Left lung (tissue), 10 donors: Measurements from ENCODE around the gene CROCC. TPM values are rescaled to one million over a fixed set of nuclear protein-coding genes. Genes with fewer than 3 reads are reported as not detected.

Source experiments
- ATAC-seq: fragments of 200-7000 bp; cut with Tn5 transposase; one replicate; pipeline ENCODE4 v1.9.1; 2020; ENCODE audit warnings: moderate library complexity
- DNase-seq, 4 donors: peaks; one replicate each; pipeline ENCODE4 v3.0.0-alpha.2; 2013 to 2020
- H3K27ac ChIP-seq, 2 donors: fragments of 200-600 bp; sonication (generic) in 1 of 2; one replicate each; pipeline versions ENCODE4 v1.5.0 to v1.8.0; 2020 to 2021
- H3K27me3 ChIP-seq, 2 donors: fragments of 200-600 bp; sonication (generic) in 1 of 2; one replicate each; pipeline versions ENCODE4 v1.5.0 to v1.8.0; 2020 to 2021
- H3K36me3 ChIP-seq, 2 donors: fragments of 200-600 bp; sonication (generic) in 1 of 2; one replicate each; pipeline versions ENCODE4 v1.5.0 to v1.8.0; 2020 to 2021
- H3K4me1 ChIP-seq, 2 donors: fragments of 200-600 bp; one replicate each; pipeline ENCODE4 v1.8.0; 2021
- H3K4me3 ChIP-seq, 2 donors: fragments of 200-600 bp; sonication (generic) in 1 of 2; one replicate each; pipeline versions ENCODE4 v1.5.0 to v1.8.0; 2020 to 2021; ENCODE audit warnings: mild to moderate bottlenecking in 1 of 2
- H3K9me3 ChIP-seq, 2 donors: fragments of 200-600 bp; sonication (generic) in 1 of 2; one replicate each; pipeline versions ENCODE4 v1.5.0 to v1.8.0; 2020 to 2021
- CTCF ChIP-seq, 2 donors: fragments of 200-600 bp; sonication (generic) in 1 of 2; IDR thresholded peaks; one replicate each; pipeline versions ENCODE4 v1.5.0 to v1.8.0; 2021; ENCODE audit warnings: antibody characterized with exemption in 2 of 2
- intact Hi-C, 2 donors: fragments of 100-400 bp; cut with DNase I; formaldehyde crosslinking; loops; one replicate each; pipeline versions ENCODE4 v1.11.2 to v1.14.2; 2022
- polyA plus RNA-seq, 6 donors: library from polyadenylated mRNA; unstranded; fragments of 120-200 nt; gene quantifications; one replicate each; pipeline ENCODE4 v1.2.1, GENCODE V29; 2013; ENCODE audit not compliant: insufficient read length in 6 of 6
- total RNA-seq, 2 donors: library from RNA; stranded (reverse); fragmentation: NEBNext Ultra II Directional; extraction: Animal tissue kit (Norgen Biotek cat#: 25700); gene quantifications; one replicate each; pipeline ENCODE4 v1.2.1, GENCODE V29; 2021
- donor health status: DM: no; HTN: yes; CAD: no.
- donor health status: DM: no; HTN: no; CAD: no.

Gene CROCC
- total and polyA plus RNA-seq, 8 donors: 19.1 to 66.2 (median 53.9) TPM

GRCh38 chr1:17001760-17002523, 80.2 kb downstream of the CROCC start:
- Histone ChIP-seq H3K27ac (no peak overlapping the region), H3K36me3 (peaks cover 0 to 84% of the 10 kb centered on the region in 2 donors), H3K9me3 (no peaks in the 10 kb centered on the region), H3K27me3 (no peaks in the 10 kb centered on the region), H3K4me3 (no peak overlapping the region), H3K4me1 (no peaks in the 10 kb centered on the region)
- no peak for TF ChIP-seq CTCF (IDR thresholded peaks at IDR 0.05)
- no peak for ATAC-seq
- intact Hi-C loops: no loop called here
- DNase-seq: no peak

GRCh38 chr1:17002524-17002902, 80.8 kb downstream of the CROCC start:
- ATAC-seq (no peak), DNase-seq (no peak)
- no peak overlapping the region for H3K27ac ChIP-seq
- H3K4me3 ChIP-seq: no peak overlapping the region
- peaks cover 0 to 79% of the 10 kb centered on the region in 2 donors for H3K36me3 ChIP-seq
- intact Hi-C loops: no loop called here
- H3K27me3 ChIP-seq: no peaks in the 10 kb centered on the region
- TF ChIP-seq CTCF (IDR thresholded peaks at IDR 0.05): no peak
- no peaks in the 10 kb centered on the region for H3K9me3 ChIP-seq
- H3K4me1 ChIP-seq: no peaks in the 10 kb centered on the region

GRCh38 chr1:17004466-17005364, 83.0 kb downstream of the CROCC start:
- H3K4me3 ChIP-seq: no peak overlapping the region
- ATAC-seq: no peak
- intact Hi-C loops: no loop called here
- peaks cover 0 to 59% of the 10 kb centered on the region in 2 donors for H3K36me3 ChIP-seq
- H3K27ac ChIP-seq: no peak overlapping the region
- no peaks in the 10 kb centered on the region for H3K9me3 ChIP-seq
- TF ChIP-seq CTCF (IDR thresholded peaks at IDR 0.05): no peak
- peak in 1 of 4 donors; percentile 63 for DNase-seq
- no peaks in the 10 kb centered on the region for H3K27me3 ChIP-seq
- H3K4me1 ChIP-seq: peaks cover 0 to 13% of the 10 kb centered on the region in 2 donors

- H3K9me3 ChIP-seq: no peaks in the 10 kb centered on the region
- peaks cover 5 to 20% of the 10 kb centered on the region in 2 donors for H3K4me1 ChIP-seq
- no peaks in the 10 kb centered on the region for H3K27me3 ChIP-seq
- ATAC-seq (no peak), DNase-seq (peak in 1 of 4 donors; percentile 57)
- TF ChIP-seq CTCF (IDR thresholded peaks at IDR 0.05): no peak
- H3K4me3 ChIP-seq: no peak overlapping the region
- peaks cover 0 to 52% of the 10 kb centered on the region in 2 donors for H3K36me3 ChIP-seq
- no peak overlapping the region for H3K27ac ChIP-seq
- intact Hi-C loops: no loop called here
Observed at GRCh38 chr1:17005365-17005740, 83.6 kb downstream of the CROCC start.

GRCh38 chr1:17007121-17007520, 85.4 kb downstream of the CROCC start:
- intact Hi-C loops: no loop called here
- Histone ChIP-seq H3K27me3 (no peaks in the 10 kb centered on the region), H3K9me3 (no peaks in the 10 kb centered on the region), H3K4me3 (no peak overlapping the region), H3K27ac (no peak overlapping the region), H3K36me3 (peaks cover 0 to 35% of the 10 kb centered on the region in 2 donors), H3K4me1 (peaks cover 9 to 32% of the 10 kb centered on the region in 2 donors)
- no peak for TF ChIP-seq CTCF (IDR thresholded peaks at IDR 0.05)
- ATAC-seq: no peak
- DNase-seq: peak in 1 of 4 donors; percentile 55
